AG04450 (cell line): ENCODE data around the gene PLEKHA6. TPM values are rescaled to one million over a fixed set of nuclear protein-coding genes. Genes with fewer than 3 reads are reported as not detected.

Source experiments
- CTCF ChIA-PET: fragments of 300-600, 350-600 bp; formaldehyde crosslinking; extraction: SDS; loops from one replicate; lab custom pipeline; 2022; ENCODE audit warnings: antibody characterized with exemption, inconsistent platforms; lab: Charles Lee
- POLR2A ChIA-PET: fragments of 350-600 bp; formaldehyde crosslinking; extraction: SDS; loops from one replicate; lab custom pipeline; 2021; ENCODE audit warnings: antibody characterized with exemption, inconsistent platforms; lab: Yijun Ruan, JAX
- DNase-seq: peaks from one replicate; pipeline ENCODE4 v3.0.0-alpha.2; 2011; ENCODE audit warnings: low read depth, low spot score
- H3K27ac ChIP-seq: one replicate; pipeline ENCODE4 v1.5.1; 2012; ENCODE audit warnings: low read depth, low read length, control low read depth
- H3K27me3 ChIP-seq: one replicate; pipeline ENCODE4 v1.6.0; 2012; ENCODE audit warnings: low read length; ENCODE audit not compliant: control insufficient read depth, insufficient read depth
- H3K4me3 ChIP-seq: 2 replicates; pipeline ENCODE4 v1.5.1; 2011; ENCODE audit warnings: mild to moderate bottlenecking, low read depth, low read length, control low read depth
- H3K9me3 ChIP-seq: 2 replicates; pipeline ENCODE4 v1.5.1; 2012; ENCODE audit warnings: low read length; ENCODE audit not compliant: control insufficient read depth, insufficient read depth
- CTCF ChIP-seq: IDR thresholded peaks from 2 replicates; pipeline ENCODE4 v1.5.1; 2011; ENCODE audit warnings: low read depth, low read length, control low read depth, inconsistent platforms
- polyA plus RNA-seq: library from polyadenylated mRNA; depleted of rRNA; stranded (reverse); fragments of >200 nt; gene quantifications from 2 replicates; pipeline ENCODE4 v1.2.3, GENCODE V29; 2011

PLEKHA6 gene
- polyA plus RNA-seq, 1 experiment, result 6.8 TPM

DNA sequence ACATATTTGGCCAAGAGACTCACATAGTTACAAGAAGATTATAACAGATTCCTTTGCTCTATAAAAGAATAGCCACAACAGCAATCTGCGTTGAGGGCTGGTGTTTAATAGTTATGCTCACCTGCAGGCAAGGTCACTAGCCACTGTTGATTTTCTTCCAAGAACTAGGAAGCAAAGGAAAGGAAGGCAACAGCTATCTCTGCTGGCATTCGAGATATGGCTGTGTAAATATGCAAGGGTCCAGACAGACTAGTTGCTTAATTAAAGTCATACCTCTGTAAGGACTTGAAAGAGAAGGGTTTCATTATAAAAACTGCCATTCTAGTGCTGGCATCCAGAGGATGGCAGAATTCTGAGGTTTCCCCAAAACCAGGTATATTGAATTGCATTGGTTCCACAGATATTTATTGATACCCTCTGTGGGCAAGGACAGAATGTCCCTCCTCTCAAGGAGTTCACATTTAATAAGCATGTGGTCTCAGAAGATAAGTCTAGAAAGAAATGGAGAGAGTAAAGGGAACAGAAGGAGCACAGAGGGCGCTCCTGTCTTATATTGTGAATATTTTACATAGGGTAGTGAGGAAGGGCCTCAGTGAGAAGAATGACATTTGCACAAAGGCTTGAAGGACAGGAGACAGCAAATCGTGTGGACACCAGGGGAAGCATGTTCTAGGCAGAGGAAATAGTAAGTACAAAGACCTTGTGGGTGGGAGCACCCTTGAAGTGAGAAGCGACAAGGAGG, 23.6 kb upstream of the PLEKHA6 start:
- ChIA-PET CTCF (interaction anchor here (1.0 to 1.2 kb wide), 3 partner anchors 15 to 221 kb away, joined by 3 to 7 read pairs (median 3); no protein-coding TSS in a partner anchor), POLR2A (interaction anchor here (0.6 kb wide), 1 partner anchor 26 kb away, joined by 3 read pairs; no protein-coding TSS in a partner anchor)
- no peak overlapping the region for H3K4me3 ChIP-seq
- no peak overlapping the region for H3K27ac ChIP-seq
- no peak for TF ChIP-seq CTCF
- H3K27me3 ChIP-seq, result peaks cover 35% of the 10 kb centered on the region
- DNase-seq, result no peak
- H3K9me3 ChIP-seq, result no peaks in the 10 kb centered on the region

GRCh38 chr1:204382714-204383083, 23.0 kb upstream of the PLEKHA6 start:
- Histone ChIP-seq H3K9me3 (no peaks in the 10 kb centered on the region), H3K27ac (no peak overlapping the region), H3K27me3 (peaks cover 42% of the 10 kb centered on the region), H3K4me3 (no peak overlapping the region)
- POLR2A ChIA-PET, result interaction anchor here (0.6 kb wide), 1 partner anchor 25 kb away, joined by 3 read pairs; no protein-coding TSS in a partner anchor
- CTCF ChIA-PET, result interaction anchor here (1.0 to 1.2 kb wide), 3 partner anchors 16 to 220 kb away, joined by 3 to 7 read pairs (median 3); no protein-coding TSS in a partner anchor
- DNase-seq, result no peak
- no peak for TF ChIP-seq CTCF

DNA sequence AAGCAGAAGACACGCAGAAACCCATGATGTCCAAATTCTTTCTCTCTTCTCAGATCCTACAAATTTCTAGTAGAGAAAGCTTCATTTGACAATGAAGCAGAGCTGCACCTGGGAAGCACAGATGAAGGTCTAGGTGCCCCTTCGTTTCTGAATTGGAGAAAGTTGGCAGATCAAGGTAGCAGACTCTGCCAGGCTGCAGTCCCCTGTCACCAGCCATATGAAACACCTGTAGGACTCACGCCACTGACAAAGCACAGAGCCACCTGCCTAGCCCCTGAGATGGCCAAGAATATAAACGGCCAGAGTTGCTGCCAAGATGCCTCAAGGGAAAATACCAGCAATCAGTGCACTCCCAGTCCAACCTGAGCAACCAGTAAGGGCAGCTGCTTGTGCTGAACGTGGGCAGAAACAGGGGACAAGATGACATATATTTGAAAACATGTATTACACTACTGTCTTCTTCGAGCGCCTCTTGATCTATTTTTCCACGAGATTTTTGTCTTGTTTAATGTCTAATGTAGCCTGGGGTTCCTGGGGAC, 20.6 kb upstream of the PLEKHA6 start:
- TF ChIP-seq CTCF, result no peak
- H3K27me3 ChIP-seq, result peaks cover 53% of the 10 kb centered on the region
- no peak for DNase-seq
- H3K27ac ChIP-seq, result no peak overlapping the region
- POLR2A ChIA-PET, result no interaction called here
- no peaks in the 10 kb centered on the region for H3K9me3 ChIP-seq
- no peak overlapping the region for H3K4me3 ChIP-seq
- CTCF ChIA-PET, result interaction anchor here (0.6 to 1.9 kb wide), 5 partner anchors 17 to 250 kb away, joined by 3 to 14 read pairs (median 4); no protein-coding TSS in a partner anchor

DNA sequence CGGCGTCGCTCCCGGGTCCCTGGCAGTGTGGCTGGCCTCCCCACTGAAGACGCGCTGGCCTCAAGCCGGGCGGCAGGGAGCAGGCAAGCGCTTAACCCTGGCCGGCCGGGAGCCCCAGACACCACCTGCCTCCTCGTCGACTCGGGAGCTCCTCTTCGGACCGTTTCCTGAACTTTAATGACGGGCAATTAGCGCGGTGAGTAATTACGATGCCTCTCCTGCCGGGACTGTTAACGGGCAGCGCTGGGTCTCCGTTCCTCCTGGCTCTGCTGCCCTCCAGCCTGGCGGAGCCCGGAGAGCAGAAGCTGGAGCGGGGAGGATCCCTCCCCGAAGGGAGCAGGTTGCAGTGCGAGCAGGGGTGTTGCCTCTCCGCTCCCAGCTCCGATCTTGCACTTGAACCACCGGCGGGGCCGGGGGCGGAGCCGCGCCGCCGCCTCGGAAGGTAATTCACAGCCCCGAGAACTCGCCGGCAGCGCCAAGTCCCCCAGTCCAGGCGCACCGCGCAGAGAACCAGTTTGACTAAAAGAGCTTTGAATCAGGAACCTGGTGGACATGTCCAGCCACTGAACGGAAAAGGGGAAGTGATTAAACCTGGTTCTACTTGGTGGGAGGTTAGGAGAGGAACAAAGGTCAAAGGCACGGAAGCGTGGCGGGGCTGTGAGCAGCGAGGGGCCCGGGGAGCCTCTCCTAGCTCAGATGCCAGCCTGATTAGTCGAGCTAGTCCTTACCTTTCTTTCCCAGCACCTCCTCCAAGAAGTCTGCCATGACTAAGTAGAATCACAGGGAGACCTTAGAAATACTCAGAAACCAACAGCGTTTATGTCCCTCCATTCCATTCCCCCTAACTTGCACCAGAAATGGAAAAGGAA, 18.3 kb upstream of the PLEKHA6 start:
- peak overlapping the region; percentile 58 for H3K4me3 ChIP-seq
- no peaks in the 10 kb centered on the region for H3K9me3 ChIP-seq
- H3K27me3 ChIP-seq, result peaks cover 71% of the 10 kb centered on the region
- H3K27ac ChIP-seq, result no peak overlapping the region
- no peak for TF ChIP-seq CTCF
- POLR2A ChIA-PET, result no interaction called here
- CTCF ChIA-PET, result interaction anchor here (0.8 to 2.6 kb wide), 9 partner anchors 15 to 218 kb away, joined by 3 to 14 read pairs (median 4); partner anchors contain the start of gene PLEKHA6
- no peak for DNase-seq
